Mesenchymal stem cell (in vitro differentiated cells and primary cell): ENCODE data around the gene TRPM8.
"Not testable (repeated sequence)": the region's sequence is repeated elsewhere in the genome, so short reads cannot be mapped to it uniquely, and the experiment has no call there.

ENCODE experiments used
- DNase-seq: peaks from one replicate; pipeline ENCODE4 v3.0.0-alpha.2; 2013
- H2AFZ ChIP-seq: one replicate; pipeline ENCODE4 v1.6.1; 2013; ENCODE audit warnings: low read depth, mild to moderate bottlenecking, control low read depth, inconsistent platforms, low read length, moderate library complexity
- H2AK5ac ChIP-seq: 2 replicates; pipeline ENCODE4 v1.6.1; 2013; ENCODE audit warnings: low read length, moderate library complexity, mild to moderate bottlenecking, inconsistent platforms; ENCODE audit not compliant: severe bottlenecking
- H2BK120ac ChIP-seq: one replicate; pipeline ENCODE4 v1.6.1; 2013; ENCODE audit warnings: low read depth, mild to moderate bottlenecking, inconsistent platforms, low read length, moderate library complexity
- H2BK12ac ChIP-seq, 2 experiments: one replicate each; pipeline ENCODE4 v1.6.1; 2013; ENCODE audit warnings: inconsistent platforms in 2 of 2, low read length in 2 of 2, mild to moderate bottlenecking in 2 of 2, moderate library complexity in 2 of 2, control low read depth in 1 of 2
- H2BK15ac ChIP-seq: one replicate; pipeline ENCODE4 v1.6.1; 2013; ENCODE audit warnings: mild to moderate bottlenecking, low read depth, inconsistent platforms; ENCODE audit not compliant: poor library complexity, severe bottlenecking
- H2BK5ac ChIP-seq: 2 replicates; pipeline ENCODE4 v1.6.1; 2013; ENCODE audit warnings: low read depth, mild to moderate bottlenecking, low read length, control low read depth, inconsistent platforms; ENCODE audit not compliant: poor library complexity, severe bottlenecking
- H3K14ac ChIP-seq, 2 experiments: one replicate each; pipeline ENCODE4 v1.6.1; 2013; ENCODE audit warnings: inconsistent platforms in 2 of 2, low read length in 2 of 2, control low read depth in 1 of 2, mild to moderate bottlenecking in 1 of 2, moderate library complexity in 1 of 2
- H3K18ac ChIP-seq, 2 experiments: one replicate each; pipeline ENCODE4 v1.6.1; 2013; ENCODE audit warnings: inconsistent platforms in 2 of 2, low read length in 2 of 2, control low read depth in 1 of 2, low read depth in 1 of 2, mild to moderate bottlenecking in 1 of 2
- H3K23ac ChIP-seq, 2 experiments: one replicate each; pipeline ENCODE4 v1.6.1; 2013; ENCODE audit warnings: inconsistent platforms in 2 of 2, low read length in 2 of 2, mild to moderate bottlenecking in 2 of 2, moderate library complexity in 2 of 2, control low read depth in 1 of 2
- H3K27ac ChIP-seq: 2 replicates; pipeline ENCODE4 v1.5.1; 2013; ENCODE audit warnings: mild to moderate bottlenecking, moderate library complexity, low read length, control low read depth, inconsistent platforms; ENCODE audit not compliant: poor library complexity, severe bottlenecking
- H3K27me3 ChIP-seq, 2 experiments: 2 replicates each; pipeline versions ENCODE4 v1.6.1 to v1.7.0; 2013; ENCODE audit warnings: low read length in 2 of 2, mild to moderate bottlenecking in 2 of 2, moderate library complexity in 2 of 2, control low read depth in 1 of 2, inconsistent platforms in 1 of 2; ENCODE audit not compliant: control insufficient read depth in 1 of 2, insufficient read depth in 1 of 2
- H3K36me3 ChIP-seq, 2 experiments: 2 replicates each; pipeline versions ENCODE4 v1.6.1 to v1.7.0; 2013; ENCODE audit warnings: low read length in 2 of 2, control low read depth in 1 of 2, inconsistent platforms in 1 of 2, low read depth in 1 of 2, mild to moderate bottlenecking in 1 of 2; ENCODE audit not compliant: insufficient read depth in 2 of 2, control insufficient read depth in 1 of 2
- H3K4ac ChIP-seq, 2 experiments: one replicate each; pipeline ENCODE4 v1.6.1; 2013; ENCODE audit warnings: inconsistent platforms in 2 of 2, low read length in 2 of 2, mild to moderate bottlenecking in 2 of 2, moderate library complexity in 2 of 2, control low read depth in 1 of 2, low read depth in 1 of 2
- H3K4me1 ChIP-seq: 2 replicates; pipeline ENCODE4 v1.6.1; 2013; ENCODE audit warnings: low read depth, low read length, control low read depth; ENCODE audit not compliant: control insufficient read depth, insufficient read depth
- H3K4me2 ChIP-seq: 2 replicates; pipeline ENCODE4 v1.6.1; 2013; ENCODE audit warnings: low read length, mild to moderate bottlenecking, inconsistent platforms; ENCODE audit not compliant: poor library complexity, severe bottlenecking
- H3K4me3 ChIP-seq, 2 experiments: 2 replicates each; pipeline versions ENCODE4 v1.5.1 to v1.7.0; 2013; ENCODE audit warnings: low read length in 2 of 2, mild to moderate bottlenecking in 2 of 2, control low read depth in 1 of 2, low read depth in 1 of 2; ENCODE audit not compliant: insufficient read depth in 1 of 2
- H3K79me1 ChIP-seq: replicated peaks from 2 replicates; pipeline ENCODE4 v1.6.1; 2013; ENCODE audit warnings: mild to moderate bottlenecking, control low read depth, low read length, inconsistent platforms; ENCODE audit not compliant: poor library complexity, severe bottlenecking
- H3K9ac ChIP-seq: 2 replicates; pipeline ENCODE4 v1.7.0; 2013; ENCODE audit warnings: mild to moderate bottlenecking, low read length, moderate library complexity
- H3K9me3 ChIP-seq: 2 replicates; pipeline ENCODE4 v1.7.0; 2013; ENCODE audit warnings: mild to moderate bottlenecking, low read length; ENCODE audit not compliant: control insufficient read depth
- H4K8ac ChIP-seq: one replicate; pipeline ENCODE4 v1.6.1; 2013; ENCODE audit warnings: inconsistent platforms, mild to moderate bottlenecking, low read length, moderate library complexity
- H4K91ac ChIP-seq: one replicate; pipeline ENCODE4 v1.6.1; 2013; ENCODE audit warnings: mild to moderate bottlenecking, low read length, inconsistent platforms
- WGBS: methylation state at CpG from one replicate; pipeline ENCODE4 v1.1.7; 2013; ENCODE audit warnings: mixed read lengths; 5-methylcytosine and 5-hydroxymethylcytosine counted together

The TRPM8 gene

DNA sequence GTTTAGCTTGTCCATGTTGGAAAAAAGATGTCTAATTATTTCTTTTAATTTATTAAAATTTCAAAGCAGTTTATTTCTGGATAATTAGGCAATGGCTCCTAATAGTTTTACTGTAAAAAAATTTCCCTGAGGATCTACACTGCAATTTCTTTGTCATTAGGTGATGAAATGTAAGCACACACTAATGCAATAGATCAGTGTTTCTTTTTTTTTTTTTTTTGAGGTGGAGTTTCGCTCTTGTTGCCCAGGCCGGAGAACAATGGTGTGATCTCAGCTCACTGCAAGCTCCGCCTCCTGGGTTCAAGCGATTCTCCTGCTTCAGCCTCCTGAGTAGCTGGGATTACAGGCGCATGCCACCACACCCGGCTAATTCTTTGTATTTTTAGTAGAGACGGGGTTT is 48.5 kb downstream of the TRPM8 start:
- H3K9ac ChIP-seq, H2AFZ ChIP-seq, H3K4me2 ChIP-seq, H3K36me3 ChIP-seq, H2AK5ac ChIP-seq, H2BK15ac ChIP-seq, DNase-seq, H3K4ac ChIP-seq, H3K27ac ChIP-seq, H3K4me3 ChIP-seq, H4K8ac ChIP-seq, H3K9me3 ChIP-seq, H3K23ac ChIP-seq, H2BK12ac ChIP-seq, H2BK120ac ChIP-seq, H3K79me1 ChIP-seq, H3K18ac ChIP-seq, H3K27me3 ChIP-seq, H2BK5ac ChIP-seq, H3K14ac ChIP-seq, H4K91ac ChIP-seq: not testable (repeated sequence)
- H3K4me1 ChIP-seq: peaks cover 13% of the 10 kb centered on the region
- WGBS: 97% methylated on average over 7 of the region's 7 CpGs

DNA sequence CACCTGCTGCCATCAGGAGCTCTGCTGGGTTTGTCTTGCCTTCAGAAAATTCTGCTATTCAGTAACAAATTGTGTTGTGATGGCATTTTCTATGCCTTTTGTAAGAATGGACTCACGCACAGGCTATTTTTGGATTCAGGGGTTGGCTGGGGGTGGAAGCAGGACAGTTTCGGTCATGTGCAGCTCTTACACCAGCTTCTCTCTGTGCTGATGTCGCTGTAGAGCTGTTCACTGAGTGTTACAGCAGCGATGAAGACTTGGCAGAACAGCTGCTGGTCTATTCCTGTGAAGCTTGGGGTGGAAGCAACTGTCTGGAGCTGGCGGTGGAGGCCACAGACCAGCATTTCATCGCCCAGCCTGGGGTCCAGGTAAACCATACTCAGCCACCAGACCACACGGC is 49.2 kb downstream of the TRPM8 start:
- Histone ChIP-seq H3K23ac (no peak overlapping the region), H3K4me3 (no peak overlapping the region), H3K4ac (no peak overlapping the region), H3K4me1 (peaks cover 13% of the 10 kb centered on the region), H3K9ac (no peak overlapping the region), H2BK120ac (no peak overlapping the region), H3K18ac (no peak overlapping the region), H4K8ac (no peak overlapping the region), H3K27ac (no peak overlapping the region), H3K14ac (no peak overlapping the region), H4K91ac (no peak overlapping the region), H3K79me1 (no peaks in the 10 kb centered on the region), H2AFZ (no peak overlapping the region), H3K36me3 (no peaks in the 10 kb centered on the region), H2AK5ac (no peak overlapping the region), H3K27me3 (peaks cover 0 to 4% of the 10 kb centered on the region in 2 experiments), H3K4me2 (no peak overlapping the region), H3K9me3 (no peaks in the 10 kb centered on the region), H2BK5ac (no peak overlapping the region), H2BK15ac (no peak overlapping the region), H2BK12ac (no peak overlapping the region)
- 92% methylated on average over 6 of the region's 7 CpGs for WGBS
- no peak for DNase-seq

DNA sequence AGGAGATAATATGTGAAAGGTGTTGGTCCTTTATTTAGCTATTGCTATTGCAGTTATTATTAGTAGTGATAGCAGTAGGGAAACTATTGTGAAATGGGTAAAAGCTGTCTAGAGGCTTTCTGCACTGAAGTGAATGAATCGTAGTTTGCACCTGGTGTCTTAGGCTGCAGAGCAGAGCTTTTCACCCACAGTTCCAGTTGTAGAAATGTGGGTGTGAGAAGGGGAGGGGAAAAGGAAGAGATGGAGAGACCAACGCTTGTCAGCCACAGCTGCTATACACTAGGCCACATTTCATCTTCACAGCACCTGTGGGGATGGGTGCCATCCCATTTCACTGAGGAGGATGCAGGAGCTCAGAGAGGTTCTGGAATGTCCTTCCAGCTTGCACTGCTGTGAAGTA is 50.0 kb downstream of the TRPM8 start:
- Histone ChIP-seq H3K4me2 (no peak overlapping the region), H3K23ac (no peak overlapping the region), H3K4me1 (peaks cover 13% of the 10 kb centered on the region), H3K9ac (no peak overlapping the region), H4K8ac (no peak overlapping the region), H3K14ac (no peak overlapping the region), H3K27me3 (peaks cover 0 to 2% of the 10 kb centered on the region in 2 experiments), H2BK5ac (no peak overlapping the region), H3K36me3 (no peaks in the 10 kb centered on the region), H2AK5ac (no peak overlapping the region), H3K27ac (no peak overlapping the region), H3K4me3 (no peak overlapping the region), H3K18ac (no peak overlapping the region), H2BK12ac (no peak overlapping the region), H3K9me3 (no peaks in the 10 kb centered on the region), H2BK15ac (no peak overlapping the region), H3K4ac (no peak overlapping the region), H2AFZ (no peak overlapping the region), H3K79me1 (no peaks in the 10 kb centered on the region), H2BK120ac (no peak overlapping the region), H4K91ac (no peak overlapping the region)
- no peak for DNase-seq
- WGBS: 95% methylated on average over 1 of the region's 2 CpGs

DNA sequence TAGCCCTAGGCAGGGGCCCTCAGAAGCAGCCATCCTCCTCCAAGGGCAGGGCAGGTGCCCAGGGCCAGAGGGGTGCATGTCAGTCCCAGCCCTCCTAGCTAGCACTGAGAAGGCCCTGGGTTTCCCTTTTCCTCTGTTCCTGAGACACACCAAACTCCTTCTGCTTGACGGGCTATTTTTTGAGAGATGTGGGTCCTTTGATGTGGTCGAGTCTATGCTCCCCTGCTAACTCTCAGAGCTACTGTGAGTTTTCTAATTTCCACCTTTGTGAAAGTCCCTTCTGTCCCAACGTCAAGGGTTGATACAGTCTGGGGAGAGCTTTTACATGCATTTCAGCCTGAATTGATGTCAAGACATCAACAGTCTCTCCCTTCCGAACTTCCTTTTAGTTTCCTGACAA is 51.4 kb downstream of the TRPM8 start:
- H4K8ac ChIP-seq: no peak overlapping the region
- no peak overlapping the region for H3K4me2 ChIP-seq
- no peak overlapping the region for H2AK5ac ChIP-seq
- no peak overlapping the region for H3K9ac ChIP-seq
- H3K9me3 ChIP-seq: no peaks in the 10 kb centered on the region
- no peak overlapping the region for H3K27ac ChIP-seq
- no peak overlapping the region for H3K23ac ChIP-seq
- H3K4ac ChIP-seq: no peak overlapping the region
- DNase-seq: no peak
- H3K36me3 ChIP-seq: no peaks in the 10 kb centered on the region
- no peak overlapping the region for H2BK5ac ChIP-seq
- H2BK12ac ChIP-seq: no peak overlapping the region
- H3K79me1 ChIP-seq: no peaks in the 10 kb centered on the region
- no peak overlapping the region for H2BK15ac ChIP-seq
- WGBS: 79% methylated on average over 2 of the region's 4 CpGs
- H2AFZ ChIP-seq: no peak overlapping the region
- H2BK120ac ChIP-seq: no peak overlapping the region
- peaks cover 13% of the 10 kb centered on the region for H3K4me1 ChIP-seq
- H3K18ac ChIP-seq: no peak overlapping the region
- H3K14ac ChIP-seq: no peak overlapping the region
- no peak overlapping the region for H4K91ac ChIP-seq
- no peaks in the 10 kb centered on the region for H3K27me3 ChIP-seq
- no peak overlapping the region for H3K4me3 ChIP-seq
